Left cardiac atrium (tissue), 4 donors: ENCODE measurements around the gene FAHD2A. TPM values are rescaled to one million over a fixed set of nuclear protein-coding genes. Genes with fewer than 3 reads are reported as not detected.
"Not testable (repeated sequence)": the region's sequence is repeated elsewhere in the genome, so short reads cannot be mapped to it uniquely, and the experiment has no call there.

Experiments used
- ATAC-seq, 2 donors: fragments of 200-7000 bp; cut with Tn5 transposase; one replicate each; pipeline ENCODE4 v1.9.1; 2020; ENCODE audit warnings: mild to moderate bottlenecking in 2 of 2, moderate library complexity in 2 of 2
- DNase-seq: peaks from one replicate; pipeline ENCODE4 v3.0.0-alpha.2; 2020
- intact Hi-C, 2 donors: fragments of 100-400 bp; cut with DNase I; formaldehyde crosslinking; loops; one replicate each; pipeline versions ENCODE4 v1.14.1 to v1.15.1; 2022 to 2023
- long read RNA-seq: library from polyadenylated mRNA; unstranded; transcript quantifications from one replicate; pipeline ENCODE4 v2.0.0, GENCODE V29; 2021
- total RNA-seq, 2 donors: library from RNA; stranded (reverse); fragmentation: NEBNext Ultra II Directional; extraction: Animal tissue kit (Norgen Biotek cat#: 25700); gene quantifications; one replicate each; pipeline ENCODE4 v1.2.1, GENCODE V29; 2021
- donor health status: DM: no; HTN: yes; CAD: no.
- donor health status: DM: no; HTN: yes; CAD: no; lungs with severe emphysema.
- donor health status: DM: yes; HTN: yes; CAD: no.
- donor health status: Dilated cardiomyopathy.

The FAHD2A gene
- total RNA-seq = 10 to 100 TPM; 29.1 to 31.6 TPM
- long read RNA-seq, full-length matches to known transcripts = 35 of 55 reads
- long read RNA-seq, partial matches to known transcripts = 0 of 55 reads
- long read RNA-seq, other reads (novel, unspliced or antisense) = 20 of 55 reads

DNA sequence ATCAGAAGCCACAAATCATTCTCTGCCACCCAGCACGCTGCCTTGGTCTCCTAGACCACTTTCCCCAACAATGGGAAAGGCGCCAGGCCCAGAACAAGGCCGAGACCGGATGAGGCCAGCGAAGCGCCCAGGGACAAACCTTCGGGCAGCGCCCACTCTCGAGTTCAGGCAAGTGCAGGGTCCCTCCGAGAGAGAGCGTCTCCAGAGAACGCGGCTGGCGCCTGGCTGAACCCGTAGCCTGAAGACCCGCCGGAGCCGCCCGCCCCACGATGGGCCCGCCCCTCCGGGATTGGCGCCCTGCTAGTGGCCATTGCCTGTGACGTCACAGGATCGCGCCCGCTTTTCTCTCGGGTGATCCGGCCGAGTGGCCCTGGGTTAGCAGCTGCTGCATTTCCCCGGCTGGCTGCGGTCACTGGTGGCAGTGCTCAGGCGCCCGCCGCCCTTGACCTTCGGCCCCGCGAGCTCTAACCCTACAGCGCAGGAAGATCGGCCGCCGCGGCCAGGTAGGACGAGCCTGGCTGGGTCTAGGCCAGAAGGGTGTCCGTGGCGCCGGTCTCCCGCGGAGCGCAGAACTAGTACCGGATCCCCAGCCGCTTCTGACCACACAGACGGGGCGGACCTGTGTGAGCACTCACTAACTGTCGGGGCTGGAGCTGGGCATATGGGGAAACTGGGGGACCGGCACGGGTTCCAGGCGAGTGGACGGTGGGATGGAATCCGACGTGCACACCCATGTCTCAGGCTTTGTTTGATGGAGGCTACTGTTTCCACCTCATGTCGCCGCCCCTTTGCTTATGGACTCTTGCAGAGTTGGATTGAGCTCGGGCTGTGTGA is at the start of gene FAHD2A:
Gene FAHD2A, plus strand, starts transcription at position 339 of the 834 bp plus-strand sequence. CDS start 2,851 bp downstream, outside the sequence.
- peak; percentile 99 for DNase-seq
- peak; percentile 99 for ATAC-seq
- intact Hi-C loops = no loop called here

DNA sequence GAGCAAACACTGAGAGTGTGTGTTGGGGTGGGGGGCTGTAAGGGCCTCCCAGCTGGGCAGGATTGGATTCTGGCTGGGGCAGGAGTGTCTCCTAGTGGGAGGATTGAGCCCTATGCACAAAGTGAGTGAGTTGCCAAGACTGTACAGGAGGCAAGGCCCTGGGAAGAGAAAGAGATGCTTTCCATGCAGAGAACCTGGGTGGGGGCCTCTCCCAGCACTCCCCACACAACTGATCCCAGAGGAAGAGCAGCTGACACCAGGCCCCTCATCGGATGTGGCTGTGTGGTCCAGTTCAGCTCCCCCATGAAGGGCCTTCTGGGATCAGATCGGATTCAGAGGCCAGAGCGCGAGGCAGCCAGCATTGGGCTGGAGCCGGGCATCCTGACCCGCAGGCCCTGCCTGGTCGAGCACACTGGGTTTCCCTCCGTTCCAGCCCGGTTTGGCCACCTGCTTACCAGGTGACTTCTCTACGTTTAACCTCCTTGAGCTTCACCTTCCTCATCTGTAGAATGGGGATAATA is 49.4 kb upstream of the FAHD2A start:
- intact Hi-C loops = no loop called here
- DNase-seq (no peak), ATAC-seq (no peak)

DNA sequence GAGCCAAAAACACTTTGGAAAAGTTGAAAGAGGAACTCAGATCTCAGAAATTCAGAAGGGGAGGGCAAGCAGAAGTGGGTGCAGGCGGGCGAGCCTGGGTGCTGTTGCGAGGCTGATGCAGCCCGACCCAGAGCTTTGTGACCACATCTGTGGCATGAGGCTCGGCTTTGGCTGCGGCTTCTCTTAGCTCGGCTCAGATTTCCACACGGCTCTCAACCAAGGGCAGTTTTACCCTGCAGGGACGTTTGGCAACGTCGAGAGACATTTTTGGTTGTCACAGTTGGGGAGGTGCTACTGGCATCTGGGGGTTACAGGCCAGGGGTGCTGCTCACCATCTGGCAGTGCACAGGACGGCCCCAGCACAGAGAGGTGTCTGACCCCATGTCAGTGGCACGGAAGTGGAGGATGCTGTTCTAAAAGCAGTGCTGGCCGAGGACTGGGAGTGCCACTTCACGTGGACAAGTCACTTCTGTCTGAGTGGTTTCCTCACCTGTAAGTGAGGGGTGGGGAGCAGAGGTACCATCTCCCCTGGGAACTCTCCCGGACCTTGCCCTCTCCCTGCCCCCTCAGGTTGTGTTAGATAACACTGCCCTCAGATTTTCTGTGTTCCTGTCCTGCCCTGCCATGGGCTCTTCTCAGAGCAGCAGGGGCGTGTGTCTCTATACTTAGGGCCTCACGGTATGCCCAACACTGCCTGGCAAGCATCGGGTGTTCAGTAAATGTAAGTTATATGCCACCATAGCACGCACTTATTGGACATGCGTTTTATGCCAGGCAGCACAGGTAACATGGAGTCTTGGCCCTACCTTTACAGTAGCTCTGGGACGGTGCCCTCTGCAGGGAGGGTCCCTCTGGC is 48.7 kb upstream of the FAHD2A start:
- intact Hi-C loops = no loop called here
- ATAC-seq = no peak
- DNase-seq = no peak

DNA sequence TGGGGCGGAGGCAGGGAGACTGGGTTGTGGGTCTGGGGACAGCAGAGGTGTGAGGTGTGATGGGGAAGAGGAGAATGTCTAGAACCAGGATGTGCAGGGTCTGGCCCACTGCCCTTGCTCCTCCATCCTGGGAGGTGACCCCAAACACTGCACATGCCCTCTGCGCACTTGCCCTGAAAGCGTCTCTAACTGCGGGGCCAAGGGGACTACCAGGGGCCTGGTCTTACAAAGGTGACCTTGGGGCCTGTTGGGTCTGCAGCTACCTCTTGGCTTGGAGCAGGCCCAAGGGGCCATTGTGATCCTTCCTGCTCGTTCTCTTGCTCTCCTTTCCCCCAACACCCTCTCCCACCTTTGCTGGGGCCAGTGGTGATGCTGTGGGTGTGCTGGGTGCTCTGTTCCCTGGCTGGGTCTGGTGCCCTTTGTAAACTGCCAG is 48.0 kb upstream of the FAHD2A start:
- no peak for ATAC-seq
- intact Hi-C loops = no loop called here
- no peak for DNase-seq

GRCh38 chr2:95354925-95355324 is 47.6 kb upstream of the FAHD2A start:
- intact Hi-C loops = no loop called here
- DNase-seq (no peak), ATAC-seq (no peak)

DNA sequence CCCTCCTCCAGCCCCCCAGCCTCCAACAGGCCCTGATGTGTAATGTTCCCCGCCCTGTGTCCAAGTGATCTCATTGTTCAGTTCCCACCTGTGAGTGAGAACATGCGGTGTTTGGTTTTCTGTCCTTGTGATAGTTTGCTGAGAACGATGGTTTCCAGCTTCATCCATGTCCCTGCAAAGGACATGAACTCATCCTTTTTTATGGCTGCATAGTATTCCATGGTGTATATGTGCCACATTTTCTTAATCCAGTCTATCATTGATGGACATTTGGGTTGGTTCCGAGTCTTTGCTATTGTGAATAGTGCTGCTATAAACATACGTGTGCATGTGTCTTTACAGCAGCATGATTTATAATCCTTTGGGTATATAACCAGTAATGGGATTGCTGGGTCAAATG is 47.0 kb upstream of the FAHD2A start:
- intact Hi-C loops, ATAC-seq, DNase-seq: not testable (repeated sequence)

DNA sequence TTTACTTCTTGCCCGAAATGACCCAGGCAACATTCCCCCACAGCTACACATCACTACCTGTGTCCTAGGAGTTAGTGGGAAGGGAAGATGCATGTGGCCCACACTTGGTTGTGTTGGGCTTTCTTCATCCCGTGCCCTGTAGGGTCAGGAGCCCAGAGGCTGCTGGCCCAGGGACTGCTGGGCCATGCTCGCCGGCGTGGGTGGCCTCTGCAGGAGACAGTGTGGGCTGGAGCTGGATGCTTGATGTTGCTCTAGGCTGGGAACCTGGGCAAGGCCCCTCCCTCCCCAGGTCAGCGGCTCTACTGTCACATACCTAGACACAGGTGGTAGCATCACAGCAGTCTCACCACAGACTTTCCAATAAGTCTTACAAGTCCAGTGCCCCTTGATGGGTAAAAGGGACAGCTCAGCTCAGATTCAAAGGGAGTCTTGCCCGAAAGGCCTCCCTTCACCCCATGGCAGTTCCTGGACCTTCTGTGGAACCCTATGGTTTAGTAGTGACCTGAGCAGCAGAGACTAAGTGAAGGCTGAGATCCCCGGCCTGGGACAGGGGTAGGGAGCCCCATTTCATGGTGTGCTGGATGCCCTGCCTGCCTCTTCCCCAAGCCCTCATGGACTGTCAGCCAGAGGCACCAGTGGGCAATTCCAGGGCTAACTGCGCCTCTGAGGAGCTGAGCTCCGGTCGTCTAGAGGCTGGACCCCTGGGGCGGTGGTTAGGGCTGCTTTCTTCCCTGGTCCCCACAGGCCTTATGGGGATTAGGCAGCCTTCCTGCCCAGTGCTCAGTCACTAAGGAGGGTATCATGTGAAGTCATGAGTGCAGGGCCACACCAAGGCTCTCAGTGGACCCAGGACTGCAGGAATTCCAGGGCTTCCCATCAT is 45.4 kb upstream of the FAHD2A start:
- DNase-seq = no peak
- no peak for ATAC-seq
- intact Hi-C loops = no loop called here

DNA sequence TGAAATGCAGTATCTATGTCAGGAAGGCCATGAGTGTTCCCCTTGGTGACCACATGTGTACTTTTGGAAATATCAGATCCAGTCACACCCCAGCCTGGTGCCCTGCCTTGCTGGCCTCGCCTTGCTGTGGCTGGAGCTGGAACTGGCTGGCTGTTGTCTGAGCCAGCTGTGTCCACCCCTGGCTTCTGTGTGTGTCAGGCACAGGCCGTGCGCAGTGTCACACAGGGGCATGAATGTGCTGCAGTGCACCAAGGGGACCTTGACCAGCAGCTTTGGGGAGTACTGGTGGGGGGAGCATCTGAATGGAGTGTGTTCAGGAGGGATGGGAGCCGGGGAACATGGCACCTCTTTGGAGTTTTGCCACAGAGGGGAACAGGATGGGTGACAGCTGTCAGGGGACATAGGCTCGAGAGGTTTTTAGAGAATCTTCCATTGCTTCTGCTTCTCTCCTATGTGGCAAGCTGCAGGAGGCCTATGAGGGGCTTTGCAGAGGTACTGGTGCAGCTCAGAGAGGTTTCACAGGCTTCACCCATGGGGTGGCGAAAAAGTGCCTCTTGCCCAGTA is 44.7 kb upstream of the FAHD2A start:
- ATAC-seq = no peak
- no peak for DNase-seq
- intact Hi-C loops = no loop called here

DNA sequence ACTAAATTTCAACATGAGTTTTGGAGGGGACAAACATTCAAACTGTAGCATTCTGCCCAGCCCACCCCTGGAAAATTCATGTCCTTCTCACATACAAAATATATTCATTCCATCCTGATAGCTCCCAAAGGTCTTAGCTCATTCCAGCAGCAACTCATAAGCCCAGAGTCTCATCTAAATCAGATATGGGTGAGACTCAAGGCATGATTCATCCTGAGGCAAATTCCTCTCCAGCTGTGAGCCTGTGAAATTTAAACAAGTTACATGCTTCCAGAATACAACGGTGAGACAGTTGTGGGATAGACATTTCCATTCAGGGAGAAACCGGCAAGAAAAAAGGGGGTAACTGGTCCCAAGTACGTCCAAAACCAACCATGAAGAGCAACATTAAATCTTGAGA is 43.5 kb upstream of the FAHD2A start:
- intact Hi-C loops = no loop called here
- DNase-seq = no peak
- peak in 1 of 2 donors; percentile 80 for ATAC-seq

- intact Hi-C loops = no loop called here
- DNase-seq (no peak), ATAC-seq (peak in 1 of 2 donors; percentile 22)
Observed at GRCh38 chr2:95359501-95359930, 43.0 kb upstream of the FAHD2A start.

GRCh38 chr2:95361216-95361980 is 41.1 kb upstream of the FAHD2A start:
- DNase-seq = no peak
- intact Hi-C loops = no loop called here
- ATAC-seq = no peak

GRCh38 chr2:95362486-95362885 is 40.0 kb upstream of the FAHD2A start:
- no peak for ATAC-seq
- no peak for DNase-seq
- intact Hi-C loops = no loop called here

DNA sequence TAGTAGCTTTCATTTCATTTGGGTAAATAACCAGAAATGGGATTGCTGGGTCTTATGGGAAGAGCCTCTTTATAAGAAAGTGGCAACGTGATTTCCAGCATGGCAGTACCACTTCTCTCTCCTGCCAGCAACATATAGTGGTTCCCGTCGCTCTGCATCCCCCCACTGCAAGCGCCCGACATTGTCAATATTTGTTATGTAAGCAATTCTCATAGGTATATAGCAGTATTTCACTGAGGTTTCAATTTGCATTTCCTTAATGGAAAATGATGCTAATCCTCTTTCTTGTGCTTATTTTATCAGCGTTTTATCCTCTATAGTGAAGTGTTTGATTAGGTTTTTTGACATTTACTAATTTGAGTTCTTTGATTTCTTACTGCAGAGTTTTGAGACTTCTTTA is 36.0 kb upstream of the FAHD2A start:
- DNase-seq = no peak
- intact Hi-C loops = no loop called here

GRCh38 chr2:95372216-95372829 is 30.2 kb upstream of the FAHD2A start:
- DNase-seq (no peak), ATAC-seq (no peak)
- intact Hi-C loops = no loop called here

More for the DNA sequence above, 36.0 kb upstream of the FAHD2A start:
- ATAC-seq = no peak

DNA sequence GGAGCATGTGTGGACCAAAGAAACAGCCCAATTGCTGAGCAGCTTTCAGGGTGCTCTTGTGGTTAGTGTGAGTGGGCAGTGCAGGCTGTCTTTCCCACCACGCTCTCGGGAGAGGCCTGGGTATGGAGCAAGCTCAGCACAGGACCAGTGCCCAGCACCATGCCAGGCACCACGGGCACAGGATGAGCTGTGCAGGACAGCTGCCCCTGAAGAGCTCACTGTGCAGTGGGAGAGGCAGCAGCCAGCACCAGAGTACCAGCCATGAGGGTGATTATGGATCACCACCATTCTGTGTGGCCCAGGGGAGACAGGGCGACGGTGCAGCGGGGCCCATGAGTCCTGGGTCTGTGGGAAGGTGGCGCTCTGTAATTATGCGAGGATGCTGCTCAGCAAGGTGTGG is 29.7 kb upstream of the FAHD2A start:
- ATAC-seq (no peak), DNase-seq (no peak)
- intact Hi-C loops = no loop called here

DNA sequence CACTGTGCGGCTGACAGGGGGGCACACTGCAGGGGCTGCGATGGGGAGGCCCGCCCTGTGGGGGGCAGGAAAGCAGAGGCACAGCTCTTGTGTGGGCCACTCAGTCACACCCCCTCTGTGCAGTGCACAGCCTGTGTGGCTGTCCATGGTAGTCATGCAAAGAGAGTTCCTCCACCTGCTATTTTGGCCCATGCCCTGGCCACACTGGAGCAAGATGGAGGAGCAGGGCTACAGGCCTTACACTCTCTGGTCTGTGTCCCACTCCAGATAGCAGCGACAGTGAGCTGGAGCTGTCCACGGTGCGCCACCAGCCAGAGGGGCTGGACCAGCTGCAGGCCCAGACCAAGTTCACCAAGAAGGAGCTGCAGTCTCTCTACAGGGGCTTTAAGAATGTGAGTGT is 28.5 kb upstream of the FAHD2A start:
- DNase-seq (no peak), ATAC-seq (no peak)

GRCh38 chr2:95374451-95374920 is 28.0 kb upstream of the FAHD2A start:
- no peak for ATAC-seq
- no peak for DNase-seq
- intact Hi-C loops = no loop called here

More for the DNA sequence above, 28.5 kb upstream of the FAHD2A start:
- intact Hi-C loops = no loop called here
